Measurements from ENCODE around the gene FAM3A.

Gene FAM3A

DNA sequence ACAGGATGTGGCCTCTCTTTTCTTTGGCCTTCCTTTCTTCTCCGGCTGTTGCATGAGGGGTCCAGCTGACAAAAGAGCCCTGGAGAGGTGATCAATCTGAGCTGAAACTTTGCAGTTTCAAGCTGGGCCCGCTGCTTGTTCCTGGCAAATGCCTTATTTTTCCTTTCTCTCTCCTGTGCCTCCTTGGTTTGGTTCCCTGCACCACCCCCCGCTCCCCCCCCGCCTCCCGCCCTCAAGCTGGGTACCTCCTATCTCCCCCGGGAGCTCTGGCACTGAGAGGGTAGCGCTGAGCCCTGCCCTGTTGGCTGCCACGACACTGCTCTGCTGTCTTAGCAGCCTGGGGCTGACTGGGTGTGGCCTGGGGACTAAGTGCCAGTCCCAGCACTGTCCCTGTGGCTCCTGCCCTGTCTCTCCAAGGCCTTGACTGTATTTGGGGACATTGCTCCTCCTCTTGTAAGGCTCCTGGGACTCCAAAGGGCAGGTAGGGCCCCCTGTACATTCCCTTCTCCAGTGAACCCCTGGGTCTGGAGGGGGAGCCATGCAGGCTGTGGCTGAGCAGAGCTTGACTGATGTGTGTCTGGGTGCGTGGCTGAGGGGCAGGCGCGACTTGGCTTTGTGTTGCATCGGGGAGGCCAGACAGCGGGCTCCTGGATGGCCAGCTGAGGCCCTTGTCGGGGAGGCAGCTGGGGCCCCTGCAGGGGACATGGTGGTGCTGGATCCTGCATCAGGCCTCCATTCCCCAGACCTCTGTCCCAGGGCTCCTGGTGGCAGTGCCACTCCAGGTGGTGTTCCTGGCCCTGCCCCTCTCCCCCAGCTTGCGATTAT, 56.9 kb downstream of the FAM3A start:
- DNase-seq, result peak in 1 of 5 experiments; percentile 55

DNA sequence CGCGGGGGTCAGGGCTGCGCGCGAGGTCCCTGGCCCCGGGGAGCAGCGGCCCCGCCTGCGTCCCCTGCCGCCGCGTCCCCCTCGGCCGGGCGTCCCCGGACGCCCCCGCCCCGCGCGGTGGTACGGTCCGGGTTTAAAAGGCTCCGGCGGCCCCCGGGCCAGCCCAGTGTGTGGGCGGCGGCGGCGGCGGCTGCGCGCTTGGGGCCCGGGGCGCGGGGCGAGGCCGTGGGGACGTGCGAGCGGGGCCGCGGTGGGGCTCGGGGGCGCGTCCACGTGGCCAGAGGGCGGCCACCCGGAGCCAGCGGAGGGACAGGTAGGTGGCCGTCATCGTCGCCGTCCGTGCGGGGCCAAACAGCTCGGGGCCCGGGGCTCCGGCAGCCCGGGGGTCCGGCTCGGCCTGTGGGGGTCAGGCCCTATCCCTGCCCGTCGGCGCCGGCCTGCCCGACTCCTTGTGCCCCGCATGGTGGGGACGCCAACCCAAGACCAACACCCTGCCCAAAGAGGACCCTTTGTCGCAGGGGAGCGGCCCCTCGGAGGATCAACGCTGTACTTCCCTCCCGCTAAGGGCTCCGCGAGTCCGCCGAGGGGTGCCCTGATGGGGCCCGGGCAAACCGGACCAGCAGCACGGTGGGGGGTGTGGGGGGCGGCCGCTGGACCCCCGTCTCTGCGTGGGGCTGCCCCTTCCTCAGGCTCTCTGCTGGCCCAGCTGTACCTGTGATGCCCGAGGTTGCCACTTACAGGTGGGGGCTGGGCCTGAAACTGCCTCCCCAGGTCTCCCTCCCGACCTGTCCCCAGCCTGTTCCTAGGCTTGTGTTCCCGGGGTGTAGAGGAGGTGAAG, 57.7 kb downstream of the FAM3A start, which contains the start of gene PLXNA3:
Gene PLXNA3, plus strand, starts transcription at position 166 of the 838 bp plus-strand sequence. CDS start 1,903 bp downstream, outside the sequence.
- peak; percentile 39 to 77 (median 63) for DNase-seq

DNA sequence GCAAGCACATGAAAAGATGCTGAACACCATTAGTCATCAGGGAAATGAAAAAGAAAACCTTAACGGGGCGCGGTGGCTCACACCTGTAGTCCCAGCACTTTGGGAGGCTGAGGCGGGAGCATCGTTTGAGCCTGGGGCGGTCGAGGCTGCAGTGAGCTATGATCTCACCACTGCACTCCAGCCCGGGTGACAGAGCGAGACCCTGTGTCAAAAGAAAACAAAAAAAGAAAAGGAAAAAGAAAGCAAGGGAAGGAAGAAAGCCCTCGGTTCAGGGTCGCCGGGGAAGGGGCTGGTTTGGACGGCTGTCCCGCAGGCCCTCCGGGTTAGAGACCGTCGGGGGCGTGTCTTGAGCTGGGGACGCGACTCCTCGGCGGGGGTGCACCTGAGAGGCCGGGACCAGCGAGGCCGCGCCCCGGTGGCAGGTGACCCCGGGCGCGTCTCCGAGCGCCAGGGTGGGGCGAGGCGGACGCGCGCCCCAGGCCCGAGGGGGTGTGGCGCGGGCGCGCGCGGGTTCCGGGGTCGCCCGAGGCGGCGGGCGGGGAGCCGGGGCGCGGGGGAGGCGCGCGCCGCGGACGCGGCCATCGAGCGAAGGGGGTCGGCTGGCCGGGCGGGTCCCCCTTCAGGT, 58.4 kb downstream of the FAM3A start:
- peak; percentile 25 to 83 (median 57) for DNase-seq

All from T-helper 2 cell (primary cell).